COLO668 (cell line): ENCODE results near the gene PNPLA3.

ENCODE experiments used
- DNase-seq: peaks from one replicate; lab custom pipeline; 2025; ENCODE audit not compliant: unreplicated experiment; lab: John Stamatoyannopoulos, UW

Gene PNPLA3

GRCh38 chr22:43923191-43923590 lies 414 bp upstream of the PNPLA3 start:
- DNase-seq = no peak

GRCh38 chr22:43924877-43925276 lies 1.3 kb downstream of the PNPLA3 start:
- DNase-seq = no peak

GRCh38 chr22:43925433-43926348 lies 2.1 kb downstream of the PNPLA3 start:
- DNase-seq = peak; percentile 55

- no peak for DNase-seq
These were observed 2.7 kb downstream of the PNPLA3 start for GRCh38 chr22:43926349-43926710.

- DNase-seq = no peak
These were observed 4.9 kb downstream of the PNPLA3 start for GRCh38 chr22:43928468-43928867.

GRCh38 chr22:43928908-43929307 lies 5.3 kb downstream of the PNPLA3 start:
- no peak for DNase-seq

- no peak for DNase-seq
These were observed 8.2 kb downstream of the PNPLA3 start for GRCh38 chr22:43931771-43932170.

- no peak for DNase-seq
These were observed 17.8 kb downstream of the PNPLA3 start for GRCh38 chr22:43941449-43941848.

- peak; percentile 9 for DNase-seq
These were observed 21.2 kb downstream of the PNPLA3 start for GRCh38 chr22:43944670-43945430.

- DNase-seq = peak; percentile 71
These were observed 22.2 kb downstream of the PNPLA3 start for GRCh38 chr22:43945632-43946383.

- DNase-seq = no peak
These were observed 22.7 kb downstream of the PNPLA3 start for GRCh38 chr22:43946384-43946667.

- no peak for DNase-seq
These were observed 25.3 kb downstream of the PNPLA3 start for GRCh38 chr22:43948836-43949406.

GRCh38 chr22:43951391-43951790 lies 27.8 kb downstream of the PNPLA3 start:
- no peak for DNase-seq

GRCh38 chr22:43951966-43952365 lies 28.4 kb downstream of the PNPLA3 start:
- DNase-seq = no peak

GRCh38 chr22:43953988-43954785 lies 30.6 kb downstream of the PNPLA3 start:
- DNase-seq = no peak

GRCh38 chr22:43955040-43955882 lies 31.7 kb downstream of the PNPLA3 start, which contains the start of gene SAMM50:
SAMM50 (plus strand) TSS chr22:43955442; CDS start chr22:43955578, 136 bp downstream.
- peak; percentile 94 for DNase-seq

GRCh38 chr22:43955883-43956782 lies 32.5 kb downstream of the PNPLA3 start:
- no peak for DNase-seq

- peak; percentile 8 for DNase-seq
These were observed 33.3 kb downstream of the PNPLA3 start for GRCh38 chr22:43956805-43957463.
